Forelimb muscle (tissue), 1 donor: ENCODE results near the gene WDR27. TPM values are rescaled to one million over a fixed set of nuclear protein-coding genes. Genes with fewer than 3 reads are reported as not detected.
"Not testable (repeated sequence)": the region's sequence is repeated elsewhere in the genome, so short reads cannot be mapped to it uniquely, and the experiment has no call there.

Source experiments
- DNase-seq: peaks from one replicate; pipeline ENCODE4 v3.0.0-alpha.2; 2013; ENCODE audit warnings: low read depth
- polyA plus RNA-seq: library from polyadenylated mRNA; unstranded; fragments of 120-200 nt; gene quantifications from one replicate; pipeline ENCODE4 v1.2.1, GENCODE V29; 2013; ENCODE audit not compliant: insufficient read length

WDR27 gene
- polyA plus RNA-seq, 1 donor: 42.5 TPM

DNA sequence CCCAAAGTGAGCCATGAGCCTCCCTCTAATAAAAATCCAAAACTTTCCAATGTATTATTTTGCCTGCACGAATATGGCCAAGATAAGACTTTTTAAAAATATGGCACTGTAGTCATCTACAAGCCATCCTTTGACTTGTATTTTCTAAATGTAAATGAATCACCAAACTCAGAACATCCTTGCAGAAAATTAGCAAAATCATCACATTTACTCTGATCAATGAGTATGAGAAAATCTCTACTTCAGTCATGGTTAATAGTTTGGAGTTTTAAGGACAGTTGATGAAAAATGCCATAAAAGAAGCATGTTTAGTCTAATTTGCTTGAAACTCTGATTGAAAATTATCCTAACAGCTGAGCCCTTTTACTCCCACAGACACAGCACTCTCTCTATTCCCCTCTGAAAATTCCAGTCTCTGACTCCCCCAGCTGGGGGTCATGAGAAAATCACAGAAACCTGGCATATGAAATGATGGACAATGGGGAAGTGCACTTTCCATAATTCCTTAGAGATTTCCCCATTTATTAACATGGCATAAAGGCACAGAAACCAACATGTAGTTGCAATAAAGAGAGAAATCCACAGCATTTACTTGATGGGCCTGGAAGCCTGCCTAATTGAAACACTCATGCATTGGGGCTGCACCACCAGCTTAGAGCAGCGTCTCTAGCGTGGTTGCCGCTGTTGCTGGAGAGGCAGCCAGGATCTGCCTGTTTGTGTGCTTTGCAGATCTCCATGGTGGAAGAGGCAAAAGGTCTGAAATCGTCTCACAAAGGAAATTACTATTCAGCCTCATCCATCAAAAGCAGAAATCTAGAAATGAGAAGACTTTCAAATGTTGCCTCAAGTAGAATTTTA, 214.0 kb downstream of the WDR27 start:
- DNase-seq: no peak

DNA sequence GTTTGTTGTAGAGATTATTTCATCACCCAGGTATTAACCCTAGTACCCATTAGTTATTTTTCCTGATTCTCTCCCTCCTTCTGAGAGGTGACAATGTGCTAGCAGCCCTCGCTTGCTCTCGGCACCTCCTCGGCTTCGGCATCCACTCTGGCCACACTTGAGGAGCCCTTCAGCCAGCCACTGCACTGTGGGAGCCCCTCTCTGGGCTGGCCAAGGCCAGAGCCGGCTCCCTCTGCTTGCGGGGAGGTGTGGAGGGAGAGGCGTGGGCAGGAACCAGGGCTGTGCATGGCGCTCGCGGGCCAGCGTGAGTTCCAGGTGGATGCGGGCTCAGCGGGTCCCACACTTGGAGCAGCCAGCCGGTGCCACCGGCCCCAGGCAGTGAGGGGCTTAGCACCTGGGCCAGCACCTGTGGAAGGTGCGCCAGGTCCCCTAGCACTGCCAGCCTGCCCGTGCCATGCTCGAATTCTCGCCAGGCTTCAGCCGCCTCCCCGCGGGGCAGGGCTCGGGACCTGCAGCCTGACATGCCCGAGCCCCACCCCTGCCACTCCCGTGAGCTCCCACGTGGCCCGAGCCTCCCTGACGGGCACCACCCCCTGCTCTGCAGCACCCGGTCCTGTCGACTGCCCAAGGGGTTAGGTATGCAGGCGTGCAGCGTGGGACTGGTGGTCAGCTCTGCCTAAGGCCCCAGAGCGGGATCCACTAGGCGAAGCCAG, 221.9 kb downstream of the WDR27 start:
- DNase-seq: no peak

DNA sequence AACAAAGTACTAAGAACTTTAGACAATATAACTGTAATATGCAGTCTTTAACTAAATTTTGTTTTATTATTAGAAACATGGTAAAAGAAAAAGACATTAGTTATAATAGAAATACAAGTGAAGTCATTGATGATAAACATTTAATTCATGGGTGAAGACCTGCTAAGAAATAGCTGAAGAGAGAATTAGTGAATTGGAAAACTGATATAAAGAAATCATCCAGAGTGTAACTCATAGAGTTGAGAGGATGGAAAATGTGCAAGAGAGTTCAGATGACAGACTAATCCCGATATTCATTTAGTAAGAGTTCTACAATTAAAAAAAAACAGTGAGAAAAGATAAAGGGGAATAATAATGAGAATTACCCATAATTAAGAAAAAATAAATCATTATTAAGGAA, 227.5 kb downstream of the WDR27 start:
- DNase-seq: no peak

DNA sequence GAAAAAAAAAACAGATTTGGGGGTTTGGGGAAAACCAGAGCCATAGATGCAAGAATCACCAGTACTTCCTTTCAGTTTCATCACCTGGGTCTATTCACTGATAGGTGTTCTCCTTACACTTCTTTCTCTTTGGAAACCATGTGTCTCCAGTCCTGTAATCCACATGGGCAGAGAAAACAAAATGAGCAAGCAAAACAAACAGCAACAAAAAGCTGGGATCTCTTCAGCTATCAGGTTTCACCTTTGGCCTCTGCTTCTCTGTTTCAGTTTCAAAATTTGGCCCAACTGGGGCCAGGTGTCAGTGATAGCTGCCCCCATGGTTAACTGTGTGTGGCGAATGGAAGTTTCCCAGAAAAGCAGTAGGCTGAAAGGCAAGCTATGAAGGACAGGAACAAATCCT, 228.2 kb downstream of the WDR27 start:
- DNase-seq: no peak

DNA sequence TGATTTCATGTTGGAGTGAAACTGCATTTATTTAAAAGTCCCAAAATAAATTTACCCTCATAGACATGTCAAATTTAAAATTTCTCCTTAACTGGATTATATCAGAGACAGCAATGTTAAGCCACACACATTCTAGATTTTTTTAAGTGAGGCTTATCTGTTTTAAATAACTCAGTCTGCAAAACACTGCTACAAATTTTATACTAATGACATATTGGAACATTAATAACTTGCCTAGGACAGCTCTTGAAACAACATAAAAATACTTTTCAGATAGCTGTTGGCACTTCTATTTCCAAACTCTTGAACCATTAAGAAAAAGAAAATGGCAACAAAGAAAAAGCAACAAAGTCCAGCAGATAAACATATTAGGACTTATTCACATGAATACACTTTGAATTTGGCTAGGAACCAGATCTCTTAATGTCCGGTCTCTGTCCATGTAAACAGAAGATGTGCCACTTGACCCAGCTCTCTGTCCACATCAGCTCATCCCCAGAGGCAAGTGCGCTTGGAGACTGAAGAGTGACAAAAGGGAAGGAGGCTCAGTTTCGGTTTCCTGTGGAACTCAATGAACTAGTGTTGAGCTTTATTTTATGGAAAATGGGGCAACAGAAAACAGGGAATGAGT, 228.9 kb downstream of the WDR27 start:
- DNase-seq: no peak

DNA sequence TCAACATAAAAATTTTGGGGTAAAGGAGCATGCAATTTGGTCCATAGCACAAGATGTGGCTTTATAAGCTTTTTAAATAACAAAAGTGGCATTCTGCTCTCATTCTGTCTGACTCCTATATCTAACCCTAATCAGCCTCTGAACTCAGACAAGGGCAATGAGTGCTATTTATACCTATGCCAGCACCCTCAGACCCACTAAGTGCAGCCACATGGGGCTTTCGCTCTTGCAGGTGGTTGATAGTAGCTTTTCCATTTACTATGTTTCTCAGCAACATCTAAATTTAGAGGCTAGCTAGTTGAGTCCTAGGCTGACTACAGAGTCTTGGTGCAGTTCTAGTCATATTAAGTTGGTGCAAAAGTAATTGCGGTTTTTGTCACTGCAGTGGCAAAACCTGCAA, 231.0 kb downstream of the WDR27 start:
- no peak for DNase-seq

DNA sequence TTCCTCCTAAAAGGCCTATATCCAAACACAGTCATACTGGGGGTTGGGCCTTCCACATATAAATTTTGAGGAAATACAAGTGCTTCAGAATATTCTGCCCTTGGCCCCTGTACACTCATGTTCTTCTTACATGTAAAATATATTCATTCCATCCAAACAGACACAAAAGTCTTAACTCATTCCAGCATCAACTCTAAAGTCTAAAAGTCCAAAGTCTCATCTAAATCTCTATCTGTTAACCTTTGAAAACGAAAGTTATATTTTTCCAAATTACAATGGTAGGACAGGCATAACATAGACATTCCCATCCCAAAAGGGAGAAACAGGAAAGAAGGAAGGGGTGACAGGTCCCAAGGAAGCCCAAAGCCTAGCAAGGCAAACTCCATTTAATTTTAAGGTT, 232.8 kb downstream of the WDR27 start:
- no peak for DNase-seq

DNA sequence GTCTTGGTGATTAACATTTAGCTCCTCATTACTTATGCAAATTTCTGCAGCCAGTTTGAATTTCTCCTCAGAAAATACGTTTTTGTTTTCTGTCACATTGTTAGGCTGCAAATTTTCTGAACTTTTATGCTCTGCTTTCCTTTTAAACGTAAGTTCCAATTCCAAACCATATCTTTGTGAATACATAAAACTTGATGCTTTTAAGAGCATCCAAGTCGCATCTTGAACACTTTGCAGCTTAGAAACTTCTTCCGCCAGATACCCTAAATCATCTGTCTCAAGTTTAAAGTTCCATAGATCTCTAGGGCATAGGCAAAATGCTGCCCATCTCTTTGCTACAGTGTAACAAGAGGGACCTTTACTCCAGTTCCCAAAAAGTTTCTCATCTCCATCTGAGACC, 234.1 kb downstream of the WDR27 start:
- DNase-seq: not testable (repeated sequence)

DNA sequence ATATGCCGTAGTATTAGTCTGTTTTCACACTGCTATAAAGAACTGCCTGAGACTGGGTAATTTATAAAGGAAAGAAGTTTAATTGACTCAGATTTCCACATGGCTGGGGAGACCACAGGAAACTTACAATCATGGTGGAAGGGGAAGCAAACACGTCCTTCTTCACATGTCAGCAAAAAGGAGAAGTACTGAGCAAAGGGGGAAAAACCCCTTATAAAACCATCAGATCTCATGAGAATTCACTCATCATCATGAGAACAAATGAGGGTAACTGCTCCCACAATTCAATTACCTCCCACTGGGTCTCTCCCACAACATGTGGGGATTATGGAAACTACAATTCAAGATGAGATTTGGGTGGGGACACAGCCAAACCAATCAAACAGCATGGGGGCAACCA, 235.6 kb downstream of the WDR27 start:
- not testable (repeated sequence) for DNase-seq

DNA sequence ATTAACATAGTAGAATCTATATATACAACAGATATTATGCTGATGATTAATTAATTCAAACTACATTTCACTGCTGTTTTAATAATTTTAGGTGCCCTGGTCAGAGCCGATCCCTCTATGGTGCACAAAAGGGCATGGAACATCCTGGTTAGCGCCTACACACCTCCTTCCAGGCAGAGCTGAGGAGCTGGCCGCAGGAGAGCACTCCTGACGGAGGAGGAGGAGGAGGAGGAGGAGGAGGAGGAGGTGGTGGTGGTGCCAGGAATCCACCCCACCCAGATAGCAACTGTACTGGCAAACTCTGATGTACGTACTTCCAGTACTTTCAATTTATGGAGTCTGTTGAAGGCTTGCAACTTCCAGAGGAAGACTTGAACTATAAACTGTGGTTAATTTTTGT, 244.1 kb downstream of the WDR27 start:
- DNase-seq: no peak

DNA sequence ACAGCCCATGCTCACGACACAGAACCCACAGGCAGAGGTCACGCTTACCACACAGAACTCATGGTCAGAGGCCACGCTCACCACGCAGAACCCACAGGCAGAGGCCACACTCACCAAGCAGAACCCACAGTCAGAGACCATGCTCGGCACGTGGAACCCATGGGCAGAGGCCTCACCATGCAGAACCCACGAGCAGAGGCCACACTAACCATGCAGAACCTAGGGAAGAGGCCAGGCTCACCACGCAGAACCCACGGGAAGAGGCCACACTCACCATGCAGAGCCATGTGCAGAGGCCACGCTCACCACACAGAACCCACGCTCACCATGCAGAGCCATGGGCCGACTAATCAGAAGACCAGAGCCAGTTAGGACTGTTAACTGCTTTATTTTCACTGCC, 245.0 kb downstream of the WDR27 start:
- DNase-seq: no peak

DNA sequence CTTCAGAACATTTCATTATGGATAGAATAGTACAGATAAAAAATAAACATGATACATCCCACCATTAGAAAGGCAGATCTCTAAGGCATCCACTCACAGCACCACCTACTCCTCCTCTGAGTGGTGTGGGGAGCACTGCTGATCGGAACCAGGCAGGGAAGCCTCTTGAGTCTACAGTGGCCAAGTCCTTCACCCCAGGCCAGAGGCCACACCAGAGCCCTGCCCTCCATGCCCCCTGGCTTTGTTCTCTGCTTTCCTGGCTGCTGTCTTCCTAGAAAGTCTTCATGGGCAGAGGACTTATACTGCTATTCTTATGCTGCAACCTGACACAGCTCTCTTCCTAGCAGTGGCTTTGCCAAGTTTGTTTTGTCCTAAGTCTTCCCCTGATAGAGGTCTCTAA, 246.4 kb downstream of the WDR27 start:
- no peak for DNase-seq

DNA sequence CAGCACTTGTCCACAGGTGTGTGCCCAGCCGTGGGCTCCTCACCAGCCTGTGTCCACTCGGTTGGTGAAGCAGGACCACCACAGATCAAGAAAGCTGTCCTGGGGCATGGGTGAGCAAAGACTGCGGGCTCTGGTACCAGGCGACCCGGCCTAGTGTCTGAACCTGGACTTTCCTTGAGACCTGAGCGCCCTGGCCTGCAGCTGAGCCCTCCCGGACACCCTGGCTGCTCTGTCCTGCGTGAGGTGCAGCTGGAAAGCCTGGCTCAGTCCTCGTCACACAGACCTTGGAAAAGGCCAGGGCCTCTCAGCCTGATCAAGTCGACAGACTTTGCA, 247.0 kb downstream of the WDR27 start:
- DNase-seq: no peak

DNA sequence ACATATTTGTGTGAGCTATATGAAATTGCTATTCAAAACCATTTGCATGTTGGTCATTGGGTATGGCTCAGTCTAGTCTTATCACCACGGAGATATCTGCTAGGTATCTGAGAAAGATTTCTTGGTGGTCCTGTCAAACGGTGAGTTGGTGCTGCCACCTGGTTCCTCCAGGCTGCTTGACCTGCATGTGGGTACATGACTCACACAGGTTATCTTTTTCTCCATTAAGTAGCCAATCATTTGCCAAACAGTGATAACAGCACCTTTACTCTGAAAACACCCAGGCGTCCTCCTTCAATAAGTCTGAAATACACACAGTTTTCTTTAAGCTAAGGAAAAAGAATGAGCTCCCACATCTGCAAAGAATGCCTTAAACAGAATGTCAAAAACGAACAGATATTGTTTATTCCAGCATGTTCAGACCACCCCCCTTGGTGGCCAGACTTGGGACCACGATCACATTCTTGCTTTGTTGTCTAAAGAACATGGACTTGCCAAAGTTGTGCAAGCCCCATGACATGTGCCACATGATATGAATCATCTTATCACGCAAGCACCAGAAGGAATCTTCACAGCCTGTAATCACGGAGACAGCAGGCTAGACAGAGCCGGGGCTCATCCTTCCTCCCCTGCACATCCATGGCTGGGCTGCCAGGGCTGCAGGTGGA, 247.5 kb downstream of the WDR27 start:
- no peak for DNase-seq

DNA sequence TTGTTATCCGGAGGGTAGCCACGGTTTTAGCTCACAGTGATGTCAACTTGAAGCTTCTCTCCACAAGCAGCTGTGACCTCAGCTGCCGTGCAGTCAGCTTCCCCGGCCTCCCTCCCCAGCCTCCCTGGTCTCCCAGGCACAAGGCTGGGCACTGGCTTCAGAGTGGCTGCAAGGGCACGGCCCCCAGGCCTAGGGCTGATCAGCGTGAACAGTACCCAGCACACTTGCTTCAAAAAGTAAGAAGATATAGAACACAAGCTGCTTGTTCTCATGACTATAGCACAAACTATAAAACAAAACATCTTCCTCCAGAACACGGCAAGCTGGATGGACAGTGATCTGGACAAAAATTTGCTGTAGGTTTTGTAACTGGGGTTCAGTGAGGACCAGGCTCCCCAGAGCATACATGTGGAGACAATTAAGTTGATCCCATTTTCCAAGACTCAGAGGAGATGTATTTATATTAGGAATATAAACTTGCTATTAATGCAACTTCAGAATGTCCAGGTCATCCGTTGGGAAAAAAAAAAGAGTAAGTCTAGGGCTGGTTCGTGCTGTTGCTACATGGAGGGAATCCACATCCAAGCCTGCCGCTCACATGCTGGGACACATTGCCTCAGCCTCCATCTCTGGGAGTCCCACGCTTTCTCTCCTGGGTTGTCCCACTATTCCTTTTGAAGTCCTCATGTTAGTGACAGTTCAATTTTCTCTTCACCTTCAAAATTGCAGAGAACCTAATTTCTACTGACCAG, 248.8 kb downstream of the WDR27 start:
- DNase-seq: no peak

DNA sequence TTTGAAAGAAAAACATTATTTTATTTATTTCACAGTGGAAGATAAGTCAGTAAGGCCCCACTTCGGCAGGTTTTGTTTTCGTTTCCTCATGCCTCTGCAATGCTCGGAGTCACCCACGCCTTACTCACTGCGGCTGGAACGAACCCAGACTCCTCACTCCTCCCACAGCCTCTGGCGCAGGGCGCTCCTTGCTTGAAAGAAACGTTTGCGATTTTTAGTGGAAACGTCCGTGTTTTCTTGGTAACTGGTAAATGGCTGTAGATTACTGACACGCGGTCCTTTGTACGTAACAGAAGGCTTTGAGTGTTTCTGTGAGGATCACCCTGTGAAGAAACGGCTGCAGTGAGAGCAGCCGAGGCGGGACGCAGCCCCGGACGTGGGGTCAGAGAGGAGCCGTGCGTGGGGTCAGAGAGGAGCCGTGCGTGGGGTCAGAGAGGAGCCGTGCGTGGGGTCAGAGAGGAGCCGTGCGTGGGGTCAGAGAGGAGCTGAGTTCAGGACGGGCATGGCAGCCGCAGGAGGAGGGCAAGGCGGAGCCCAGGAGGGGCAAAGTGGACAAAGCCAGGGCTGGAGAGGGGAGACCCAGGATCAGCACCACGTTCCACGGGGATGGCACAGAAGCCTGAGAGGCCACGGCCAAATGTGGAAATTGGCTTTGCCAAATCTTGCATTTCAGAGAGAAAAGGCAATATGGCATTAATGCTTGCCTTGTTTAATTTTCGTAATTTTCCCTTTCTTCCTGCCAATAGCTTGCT, 249.5 kb downstream of the WDR27 start:
- DNase-seq: peak; percentile 43

DNA sequence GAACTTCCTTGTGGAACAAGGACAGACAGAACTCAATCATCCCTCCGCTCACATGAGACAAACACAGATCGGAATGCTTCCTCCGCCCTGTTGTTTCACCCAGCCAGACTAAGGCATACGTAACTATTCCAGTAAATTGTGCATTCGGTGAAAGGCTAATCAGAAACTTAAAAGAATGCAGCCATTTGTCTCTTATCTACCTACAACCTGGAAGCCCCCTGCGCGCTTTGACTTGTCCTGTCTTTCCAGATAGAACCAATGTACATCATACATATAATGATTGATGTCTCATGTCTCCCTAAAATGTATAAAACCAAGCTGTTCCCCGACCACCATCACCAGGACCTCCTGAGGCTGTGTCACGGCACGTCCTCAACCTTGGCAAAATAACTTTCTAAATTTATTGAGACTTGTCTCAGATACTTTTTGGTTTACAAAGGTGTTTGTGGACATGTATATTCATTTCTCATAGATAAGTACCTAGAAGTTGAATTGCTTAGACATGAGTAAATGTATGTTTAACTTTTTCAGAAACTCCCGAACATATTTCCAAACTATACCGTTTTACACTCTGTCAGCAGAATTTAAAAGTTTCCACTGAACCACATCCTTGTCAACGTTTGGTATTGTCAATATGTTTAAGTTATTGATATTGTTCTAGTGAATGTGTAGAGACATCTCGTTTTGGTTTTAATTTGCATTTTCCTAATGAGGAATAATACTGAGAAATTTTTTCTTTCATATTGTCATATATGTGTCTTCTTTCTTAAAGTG, 250.6 kb downstream of the WDR27 start:
- no peak for DNase-seq

DNA sequence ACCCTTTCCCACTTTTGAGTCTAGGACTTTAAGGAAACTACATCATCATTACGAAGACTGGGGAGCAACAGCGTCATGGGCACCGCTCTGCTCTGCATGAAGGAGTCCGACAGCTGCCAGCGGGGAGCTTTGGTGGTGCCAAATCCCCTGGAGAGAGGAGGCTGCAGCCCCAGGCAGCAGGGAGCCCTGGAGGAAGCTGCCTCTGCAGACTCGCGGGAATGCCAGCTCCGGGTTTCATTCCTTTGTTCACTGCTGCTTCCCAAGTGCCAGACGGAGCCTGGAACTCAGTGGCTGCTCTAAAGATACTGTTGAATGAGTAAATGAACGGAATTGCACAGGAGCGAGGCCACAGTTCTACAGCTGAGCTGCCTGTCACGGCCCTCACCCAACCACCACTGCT, 251.7 kb downstream of the WDR27 start:
- DNase-seq: no peak

DNA sequence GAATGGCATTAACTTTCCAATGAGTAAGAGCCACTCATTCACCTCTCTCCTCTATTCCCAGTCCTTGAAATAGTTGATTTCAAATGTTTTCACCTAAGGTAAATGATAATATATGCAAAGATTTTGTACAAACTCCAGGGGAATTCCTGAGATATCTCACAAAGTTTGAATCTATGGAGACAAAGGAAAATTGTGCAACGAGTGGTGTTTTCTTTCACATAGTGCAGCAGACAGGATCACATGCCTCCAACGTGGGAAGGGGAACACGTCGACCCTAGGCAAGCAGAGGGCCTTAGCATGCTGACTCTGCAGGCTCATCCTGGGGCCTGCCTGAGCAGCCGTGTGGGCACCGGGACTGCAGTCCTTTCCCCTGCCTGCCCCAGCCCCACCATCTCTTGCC, 252.6 kb downstream of the WDR27 start:
- DNase-seq: no peak
